GM12892 (cell line): ENCODE results near the gene PGAP2.

Source experiments
- DNase-seq: peaks from one replicate; pipeline ENCODE4 v3.0.0; 2011; ENCODE audit not compliant: insufficient read length
- FAIRE-seq: peaks from 2 replicates; lab custom pipeline; 2011; peaks lifted over from hg19 to GRCh38; lab: Jason Lieb, UNC
- POLR2A ChIP-seq: IDR thresholded peaks from 2 replicates; pipeline ENCODE4 v1.6.1; 2011; ENCODE audit warnings: low read depth, low read length, control low read depth
- POLR2AphosphoS5 ChIP-seq: IDR thresholded peaks from 2 replicates; pipeline ENCODE4 v1.6.1; 2011; ENCODE audit warnings: low read depth, low read length, control low read depth
- TAF1 ChIP-seq: IDR thresholded peaks from 2 replicates; pipeline ENCODE4 v1.6.1; 2011; ENCODE audit warnings: low read depth, mild to moderate bottlenecking, control low read depth, low read length, borderline replicate concordance

PGAP2 gene

DNA sequence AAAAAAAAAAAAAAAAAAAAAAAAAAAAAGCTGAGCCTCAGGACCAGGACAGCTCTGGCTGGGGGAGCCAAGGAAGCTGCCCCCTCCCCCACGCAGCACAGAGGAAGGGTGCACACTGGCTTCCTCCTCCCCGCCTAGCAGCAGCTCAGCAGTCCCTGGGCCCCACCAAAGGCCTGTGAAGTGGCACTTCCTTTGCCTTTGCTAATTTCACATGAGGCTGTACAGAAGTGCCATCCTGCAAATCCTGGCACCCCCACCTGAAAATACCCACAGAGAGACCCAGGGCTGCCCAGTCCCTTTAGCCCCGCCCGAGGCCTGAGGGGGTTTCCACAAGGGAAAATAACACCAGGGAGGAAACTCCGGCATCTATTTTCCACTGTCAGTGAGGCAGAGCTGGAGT is 28.5 kb downstream of the PGAP2 start:
- DNase-seq (no peak), FAIRE-seq (peak; percentile 84)
- TF ChIP-seq POLR2AphosphoS5 (no peak), POLR2A (no peak), TAF1 (no peak)

GRCh38 chr11:3837793-3838192 is 29.4 kb downstream of the PGAP2 start:
- DNase-seq = no peak
- peak; percentile 57; the same call in 1 of the 2 replicates for TF ChIP-seq POLR2A
- TF ChIP-seq POLR2AphosphoS5 = no peak
- TF ChIP-seq TAF1 = no peak
- peak; percentile 70 for FAIRE-seq

DNA sequence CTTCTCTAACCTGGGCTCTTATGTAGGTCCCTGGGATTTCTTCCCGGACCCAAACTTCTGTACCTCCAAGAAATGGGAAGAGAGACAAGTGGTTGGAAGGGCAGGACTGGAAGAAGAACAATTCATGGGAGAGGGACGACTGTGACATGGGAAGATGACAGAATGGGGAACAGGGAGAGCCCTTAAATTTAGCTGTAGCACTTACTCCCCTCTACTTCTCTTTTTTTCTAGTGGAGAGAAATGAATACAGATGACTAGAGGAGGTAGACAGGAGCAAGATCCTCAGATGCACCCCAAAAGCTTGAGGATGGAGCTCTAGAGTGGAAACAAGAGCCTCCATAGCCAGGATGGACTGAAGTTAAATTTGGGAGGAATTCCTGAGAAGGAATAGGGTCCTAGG is 30.1 kb downstream of the PGAP2 start:
- TF ChIP-seq POLR2A (no peak), TAF1 (no peak), POLR2AphosphoS5 (no peak)
- no peak for FAIRE-seq
- DNase-seq = no peak

DNA sequence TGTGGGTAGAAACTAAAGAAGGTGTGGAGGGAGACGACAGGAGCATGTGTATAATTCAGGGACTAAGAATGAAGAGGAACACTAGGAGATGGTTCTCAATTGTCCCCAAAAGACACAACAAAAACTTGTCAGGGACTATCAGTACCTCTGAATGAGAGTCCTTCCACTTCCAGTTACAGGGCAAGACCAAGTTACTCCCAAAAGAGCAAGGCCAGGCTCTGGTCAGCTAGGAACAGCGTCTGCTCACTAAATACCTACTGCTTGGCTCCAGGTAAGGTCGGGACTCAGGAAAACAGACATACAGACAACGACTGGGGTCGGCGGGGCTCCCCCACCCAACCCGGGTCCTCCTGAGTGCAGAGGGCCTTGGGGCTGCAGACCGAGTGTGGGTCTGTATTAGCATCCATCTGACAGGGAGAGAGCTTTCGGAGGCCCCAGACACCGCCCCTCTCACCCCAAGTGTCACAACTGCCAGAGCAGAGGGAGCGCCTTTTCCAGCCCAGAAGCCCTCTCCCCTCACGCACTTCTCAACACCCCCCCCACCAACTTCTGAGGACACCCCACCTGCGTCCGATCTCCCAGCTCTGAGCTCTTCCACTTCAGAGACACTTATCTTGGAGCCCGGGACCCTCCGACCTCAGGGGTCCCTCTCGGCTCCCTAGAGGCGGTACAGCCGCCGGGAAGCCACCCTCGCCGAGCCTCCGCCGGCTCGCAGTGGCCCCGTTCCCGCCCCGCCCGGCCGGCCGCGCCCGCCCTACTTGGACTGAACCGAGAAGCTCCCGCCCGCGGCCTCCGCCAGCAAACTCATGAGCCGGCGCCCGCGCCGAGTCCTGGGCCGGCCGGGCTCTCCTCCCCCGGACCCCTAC is 31.9 kb downstream of the PGAP2 start:
- FAIRE-seq (no peak), DNase-seq (no peak)
- no peak for TF ChIP-seq POLR2A
- TF ChIP-seq POLR2AphosphoS5 = no peak

DNA sequence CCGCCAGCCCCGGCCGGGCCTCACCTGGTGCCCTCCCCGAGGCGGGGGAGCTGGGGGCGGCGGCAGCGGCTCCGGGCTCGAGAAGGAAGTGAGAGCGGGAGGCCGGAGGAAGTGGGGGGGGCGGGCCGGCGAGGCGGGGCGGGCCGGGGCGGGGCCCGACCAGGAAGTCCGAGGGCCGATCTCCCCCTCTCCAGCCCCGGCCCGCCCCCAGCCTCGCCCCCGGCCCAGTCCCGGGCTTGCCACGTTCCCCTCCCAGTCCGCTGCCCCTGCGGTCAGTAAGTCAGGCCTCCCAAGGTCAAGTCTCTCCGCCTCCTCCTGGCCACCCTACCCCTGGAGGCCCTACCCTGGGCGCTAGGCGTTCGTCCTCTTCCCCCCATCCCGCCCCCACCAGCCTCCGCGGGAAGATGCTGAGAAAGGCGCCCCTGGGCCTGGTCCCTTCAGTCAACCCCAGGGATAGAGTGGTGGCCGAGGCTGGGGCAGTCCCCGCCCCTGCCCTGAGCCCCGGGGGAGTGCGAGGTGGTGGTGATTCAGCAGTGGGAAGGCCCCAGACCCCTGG is 32.6 kb downstream of the PGAP2 start, which contains the start of gene RHOG:
RHOG (minus strand) TSS at position 90 of the 556 bp plus-strand sequence. CDS start 12,821 bp downstream, outside the sequence.
- FAIRE-seq = no peak
- TF ChIP-seq POLR2A (peak; percentile 48), POLR2AphosphoS5 (no peak), TAF1 (peak; percentile 48; the same call in 1 of the 2 replicates)
- peak; percentile 83 for DNase-seq

DNA sequence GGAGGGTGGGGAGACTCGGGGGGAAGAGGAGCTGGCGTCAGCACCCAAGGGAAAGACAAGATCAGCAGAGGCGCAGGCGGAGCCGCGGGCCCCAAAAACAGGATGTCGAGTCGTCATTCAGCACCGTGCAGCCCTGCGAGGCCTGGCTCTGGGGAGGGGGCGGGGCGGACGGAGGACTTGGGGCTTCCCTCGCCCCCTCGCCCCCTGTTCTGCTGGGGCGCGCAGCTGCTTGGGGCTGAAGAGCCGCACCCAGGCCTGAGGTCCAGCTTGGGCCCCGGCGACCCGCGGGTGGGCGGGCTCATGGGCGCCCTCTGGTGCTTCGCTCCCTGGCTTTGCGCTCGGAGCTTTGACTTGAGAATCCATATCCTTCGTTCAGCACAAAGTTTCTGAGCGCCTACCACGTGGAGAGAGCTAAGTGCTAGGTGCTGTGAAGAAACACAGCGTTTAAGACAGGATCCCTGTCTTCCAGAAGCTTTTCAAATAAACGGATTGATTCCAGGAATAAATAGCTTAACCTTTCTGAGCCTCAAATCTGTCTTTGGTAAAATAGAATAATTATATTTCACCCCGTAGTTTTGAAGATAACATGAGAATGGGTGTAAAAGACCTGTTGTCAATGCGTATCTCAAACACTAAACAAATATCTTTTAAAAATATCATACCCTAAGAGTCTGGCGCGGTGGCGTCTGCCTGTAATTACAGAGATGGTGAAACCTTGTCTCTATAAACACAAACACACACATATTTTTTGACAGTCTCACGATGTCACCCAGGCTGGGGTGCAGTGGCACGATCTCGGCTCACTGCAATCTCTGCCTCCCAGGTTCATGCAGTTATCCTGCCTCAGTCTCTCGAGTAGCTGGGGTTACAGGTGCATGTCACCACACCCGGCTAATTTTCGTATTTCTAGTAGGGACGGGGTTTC is 33.3 kb downstream of the PGAP2 start:
- peak; percentile 63 for DNase-seq
- TF ChIP-seq POLR2AphosphoS5 (no peak; the same call in 1 of the 2 replicates), POLR2A (peak; percentile 31; the same call in 1 of the 2 replicates), TAF1 (0 out of 2 replicates have a peak, but pooled peaks have one; percentile 9)
- peak; percentile 96 for FAIRE-seq

DNA sequence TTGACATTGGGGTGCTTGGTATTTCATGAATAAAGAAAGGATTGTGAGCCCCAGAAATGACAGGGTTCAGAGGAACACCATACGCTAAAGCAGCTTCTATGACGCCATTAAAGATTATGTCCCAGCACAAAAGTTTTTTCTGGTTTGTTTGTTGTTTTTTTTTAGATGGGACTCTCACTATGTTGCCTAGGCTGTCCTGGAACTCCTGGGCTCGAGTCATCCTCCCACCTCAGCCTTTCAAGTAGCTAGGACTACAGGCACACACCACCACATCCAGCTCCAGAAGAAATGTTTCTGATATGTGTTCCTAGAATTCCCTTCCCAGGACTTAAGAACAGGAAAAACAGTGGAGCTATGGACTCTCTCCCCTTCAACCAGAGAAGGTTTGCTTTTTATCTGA is 35.0 kb downstream of the PGAP2 start:
- DNase-seq (no peak), FAIRE-seq (no peak)

DNA sequence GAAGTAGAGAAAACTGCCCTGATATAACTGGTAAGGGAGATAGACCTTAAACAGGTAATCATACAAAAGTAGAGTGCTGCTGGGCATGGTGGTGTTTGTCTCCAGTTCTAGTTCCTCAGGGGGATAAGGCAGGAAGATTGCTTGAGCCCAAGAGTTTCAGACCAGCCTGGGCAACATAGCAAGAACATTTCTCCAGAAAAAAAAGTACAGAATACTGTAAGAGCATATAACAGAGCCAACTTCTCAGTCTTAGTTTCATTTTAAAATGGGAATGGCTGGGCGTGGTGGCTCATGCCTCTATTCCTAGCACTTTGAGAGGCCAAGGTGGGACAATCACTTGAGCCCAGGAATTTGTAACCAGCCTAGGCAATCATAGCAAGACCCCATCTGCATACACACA is 36.9 kb downstream of the PGAP2 start:
- no peak for FAIRE-seq
- TF ChIP-seq POLR2A (no peak), TAF1 (no peak), POLR2AphosphoS5 (no peak)
- no peak for DNase-seq

More for the DNA sequence above, 35.0 kb downstream of the PGAP2 start:
- TF ChIP-seq POLR2AphosphoS5 = no peak
- no peak for TF ChIP-seq TAF1
- no peak for TF ChIP-seq POLR2A

- no peak for TF ChIP-seq TAF1
- no peak for TF ChIP-seq POLR2AphosphoS5
- no peak for TF ChIP-seq POLR2A
- FAIRE-seq (no peak), DNase-seq (no peak)
Observed at GRCh38 chr11:3845670-3846069, 37.3 kb downstream of the PGAP2 start.

- DNase-seq (no peak), FAIRE-seq (peak; percentile 79)
Observed at GRCh38 chr11:3849297-3849874, 41.0 kb downstream of the PGAP2 start.

DNA sequence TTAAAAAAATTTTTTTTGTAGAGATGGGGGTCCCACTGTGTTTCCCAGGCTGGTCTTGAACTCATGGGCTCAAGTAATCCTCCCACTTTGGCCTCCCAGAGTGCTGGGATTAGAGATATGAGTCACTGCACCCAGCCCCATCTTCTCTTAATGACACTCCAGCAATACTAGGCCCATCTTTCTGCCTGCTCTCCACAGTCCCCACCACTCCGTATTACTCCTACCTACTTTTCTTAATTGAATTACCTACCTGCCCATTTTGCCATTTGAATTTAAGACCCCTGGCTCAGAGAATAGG is 45.1 kb downstream of the PGAP2 start:
- FAIRE-seq (no peak), DNase-seq (no peak)
- TF ChIP-seq POLR2AphosphoS5 = no peak
- no peak for TF ChIP-seq POLR2A
- TF ChIP-seq TAF1 = no peak

More at GRCh38 chr11:3849297-3849874, 41.0 kb downstream of the PGAP2 start:
- no peak for TF ChIP-seq POLR2A
- no peak for TF ChIP-seq POLR2AphosphoS5
- TF ChIP-seq TAF1 = no peak
